ENCODE measurements around the gene OGFOD1. TPM values are rescaled to one million over a fixed set of nuclear protein-coding genes. Genes with fewer than 3 reads are reported as not detected.
A peak's percentile ranks its signal among the peaks of the same experiment; 100 is the strongest.

The OGFOD1 gene
- total RNA-seq, 1 experiment from 2014 or later = 55.5 TPM

- Histone ChIP-seq H3K79me2 (ENCODE audit: low read length) (no peaks in the 10 kb centered on the region), H2AFZ (ENCODE audit: low read length) (no peak overlapping the region), H3K27me3 (ENCODE audit: low read length) (no peaks in the 10 kb centered on the region), H3K4me1 (ENCODE audit: insufficient read depth, low read length) (peaks cover 18% of the 10 kb centered on the region), H3K4me2 (ENCODE audit: low read length) (no peak overlapping the region), H3K9ac (ENCODE audit: low read length) (no peak overlapping the region), H3K9me2 (replicated peaks; ENCODE audit: low read length) (no peaks in the 10 kb centered on the region), H3F3A (ENCODE audit: low read length, unreplicated experiment) (no peaks in the 10 kb centered on the region), H3K4me3 (ENCODE audit: low read length) (no peak overlapping the region), H3K36me3 (ENCODE audit: low read depth, low read length) (peaks cover 55% of the 10 kb centered on the region), H4K20me1 (ENCODE audit: low read length) (peaks cover 4% of the 10 kb centered on the region; the same call in 1 of the 2 replicates), H3K9me3 (ENCODE audit: low read length) (no peaks in the 10 kb centered on the region), H3K27ac (ENCODE audit: low read length) (no peak overlapping the region)
- intact Hi-C loops (cut with micrococcal nuclease) = no loop called here
- DNase-seq (no peak), ATAC-seq (no peak)
- TF ChIP-seq EZH2phosphoT487 (IDR thresholded peaks at IDR 0.05; ENCODE audit: borderline replicate concordance, low read length) = no peak
- TF ChIP-seq CTCF (conservative IDR thresholded peaks at IDR 0.05; ENCODE audit: low read depth, low read length) = no peak
- TF ChIP-seq EZH2 (IDR thresholded peaks at IDR 0.05; ENCODE audit: low read length, unreplicated experiment) = no peak
- BruUV-seq (replicated peaks) = no TSS peak
- CTCF ChIA-PET = interaction anchor here (0.6 kb wide), 1 partner anchor 125 kb away, joined by 4 read pairs; no protein-coding TSS in a partner anchor
- POLR2A ChIA-PET (ENCODE audit: unreplicated experiment) = no interaction called here
Observed at GRCh38 chr16:56475201-56475600, 23.8 kb downstream of the OGFOD1 start.

- Histone ChIP-seq H3K79me2 (ENCODE audit: low read length) (no peaks in the 10 kb centered on the region), H3K4me2 (ENCODE audit: low read length) (peak overlapping the region; percentile 14; the same call in 1 of the 2 replicates), H3K27me3 (ENCODE audit: low read length) (no peaks in the 10 kb centered on the region), H3K4me1 (ENCODE audit: insufficient read depth, low read length) (peaks cover 12% of the 10 kb centered on the region), H3K36me3 (ENCODE audit: low read depth, low read length) (peaks cover 37% of the 10 kb centered on the region), H4K20me1 (ENCODE audit: low read length) (no peaks in the 10 kb centered on the region), H3K4me3 (ENCODE audit: low read length) (no peak overlapping the region), H3K9ac (ENCODE audit: low read length) (no peak overlapping the region), H3K27ac (ENCODE audit: low read length) (peak overlapping the region; percentile 25; the same call in 1 of the 2 replicates), H3K9me3 (ENCODE audit: low read length) (no peaks in the 10 kb centered on the region), H2AFZ (ENCODE audit: low read length) (no peak overlapping the region), H3K9me2 (replicated peaks; ENCODE audit: low read length) (no peaks in the 10 kb centered on the region), H3F3A (ENCODE audit: low read length, unreplicated experiment) (no peaks in the 10 kb centered on the region)
- DNase-seq (peak; percentile 66), ATAC-seq (peak; percentile 98)
- CTCF ChIA-PET = no interaction called here
- BruUV-seq (replicated peaks) = no TSS peak
- intact Hi-C loops (cut with micrococcal nuclease) = no loop called here
- no peak for TF ChIP-seq EZH2 (IDR thresholded peaks at IDR 0.05; ENCODE audit: low read length, unreplicated experiment)
- no peak for TF ChIP-seq CTCF (conservative IDR thresholded peaks at IDR 0.05; ENCODE audit: low read depth, low read length)
- TF ChIP-seq EZH2phosphoT487 (IDR thresholded peaks at IDR 0.05; ENCODE audit: borderline replicate concordance, low read length) = no peak
- POLR2A ChIA-PET (ENCODE audit: unreplicated experiment) = no interaction called here
Observed at GRCh38 chr16:56477096-56477878, 25.9 kb downstream of the OGFOD1 start.

Data from PC-3 (cell line).